ENCODE data around the gene TGFBR1. TPM values are rescaled to one million over a fixed set of nuclear protein-coding genes. Genes with fewer than 3 reads are reported as not detected.
A peak's percentile ranks its signal among the peaks of the same experiment; 100 is the strongest.
"Not testable (repeated sequence)": the region's sequence is repeated elsewhere in the genome, so short reads cannot be mapped to it uniquely, and the experiment has no call there.

TGFBR1 gene
- total and polyA plus RNA-seq, 3 experiments from 2014 or later: 34.4 to 41.9 (median 36.6) TPM

DNA sequence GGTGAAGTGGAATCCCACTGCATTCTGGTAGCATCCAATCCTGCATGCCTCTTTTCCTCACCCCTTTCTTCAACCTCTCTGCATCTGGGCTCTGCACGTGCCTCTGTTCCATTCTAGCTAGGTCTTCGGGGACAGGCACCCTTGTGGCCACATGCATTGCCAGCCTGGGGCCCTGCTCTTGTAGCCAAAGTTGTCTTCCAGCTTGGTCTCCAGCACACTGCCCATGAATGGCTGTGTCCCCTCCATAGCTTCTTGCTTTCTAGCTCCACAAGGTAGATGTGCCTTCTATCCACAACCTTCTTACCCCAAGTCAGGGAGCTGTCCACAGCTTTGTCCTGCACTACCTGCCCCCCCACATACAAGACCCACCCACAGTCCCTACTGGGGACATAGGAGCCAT is 84.3 kb downstream of the TGFBR1 start:
- H3K27ac ChIP-seq (ENCODE audit: low read depth, low read length): no peak overlapping the region
- Mint-ChIP-seq H3K4me3 (no peak overlapping the region), H3K36me3 (no peaks in the 10 kb centered on the region), H3K4me1 (peaks cover 4 to 7% (median 6%) of the 10 kb centered on the region in 3 donors), H3K9me3 (no peaks in the 10 kb centered on the region), H3K27me3 (peaks cover 10% of the 10 kb centered on the region in 2 donors), H3K27ac (peak overlapping the region in 1 of 8 donors; percentile 88)
- no peaks in the 10 kb centered on the region for H3K36me3 ChIP-seq (ENCODE audit: insufficient read depth, low read length)
- H3K27me3 ChIP-seq (ENCODE audit: insufficient read depth, low read length, poor library complexity, severe bottlenecking): no peaks in the 10 kb centered on the region
- H3K9me3 ChIP-seq (ENCODE audit: low read length): no peaks in the 10 kb centered on the region
- ChIA-PET CTCF (no interaction called here), POLR2A (no interaction called here)
- H3K4me3 ChIP-seq (ENCODE audit: low read length): no peak overlapping the region
- no peak for DNase-seq
- peaks cover 6% of the 10 kb centered on the region for H3K4me1 ChIP-seq (ENCODE audit: insufficient read depth, low read length)

DNA sequence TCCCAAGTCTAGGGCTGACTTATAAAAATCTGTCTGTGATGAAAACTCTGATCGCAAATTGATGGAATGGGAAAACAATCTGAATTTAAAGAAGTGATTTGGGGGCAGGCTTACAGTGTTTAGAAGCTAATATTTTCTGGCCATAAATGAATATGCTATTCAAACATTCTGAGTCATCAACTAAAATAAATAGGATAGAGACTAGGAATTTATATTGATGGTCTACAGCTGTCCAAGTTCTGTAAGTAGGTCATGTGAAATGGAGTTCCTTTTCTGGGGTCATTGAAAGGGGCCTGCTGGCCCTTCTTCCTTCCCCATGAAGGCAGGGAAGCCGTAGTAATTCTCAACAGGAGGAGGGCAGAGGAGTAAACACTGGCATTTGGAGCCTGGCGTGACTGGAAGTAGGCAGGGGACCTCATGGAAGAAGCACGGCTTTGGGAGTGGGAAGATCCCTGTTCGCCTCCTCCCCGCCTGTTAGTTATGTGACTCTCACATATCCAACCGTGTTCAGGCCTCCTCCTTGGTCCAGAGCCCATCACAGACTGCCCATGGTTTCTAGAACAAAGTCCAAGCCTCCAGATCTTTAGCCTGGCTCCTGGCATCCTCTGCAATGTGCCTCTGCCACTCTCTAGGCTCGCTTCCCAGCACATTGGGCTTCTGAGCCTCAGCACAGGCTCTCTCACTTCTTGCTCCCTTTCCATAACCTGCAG is 85.1 kb downstream of the TGFBR1 start:
- POLR2A ChIA-PET: no interaction called here
- H3K27ac ChIP-seq (ENCODE audit: low read depth, low read length): no peak overlapping the region
- peaks cover 0 to 4% (median 0%) of the 10 kb centered on the region in 3 donors for H3K36me3 Mint-ChIP-seq
- peaks cover 10 to 12% of the 10 kb centered on the region in 2 donors for H3K27me3 Mint-ChIP-seq
- no peak overlapping the region for H3K4me3 ChIP-seq (ENCODE audit: low read length)
- H3K9me3 Mint-ChIP-seq: peaks cover 0 to 4% (median 0%) of the 10 kb centered on the region in 5 donors
- no peaks in the 10 kb centered on the region for H3K9me3 ChIP-seq (ENCODE audit: low read length)
- H3K4me3 Mint-ChIP-seq: no peak overlapping the region
- H3K36me3 ChIP-seq (ENCODE audit: insufficient read depth, low read length): no peaks in the 10 kb centered on the region
- no peaks in the 10 kb centered on the region for H3K27me3 ChIP-seq (ENCODE audit: insufficient read depth, low read length, poor library complexity, severe bottlenecking)
- H3K4me1 Mint-ChIP-seq: peaks cover 0 to 2% (median 0%) of the 10 kb centered on the region in 3 donors
- no peak overlapping the region for H3K27ac Mint-ChIP-seq
- H3K4me1 ChIP-seq (ENCODE audit: insufficient read depth, low read length): no peaks in the 10 kb centered on the region
- CTCF ChIA-PET: no interaction called here
- no peak for DNase-seq

DNA sequence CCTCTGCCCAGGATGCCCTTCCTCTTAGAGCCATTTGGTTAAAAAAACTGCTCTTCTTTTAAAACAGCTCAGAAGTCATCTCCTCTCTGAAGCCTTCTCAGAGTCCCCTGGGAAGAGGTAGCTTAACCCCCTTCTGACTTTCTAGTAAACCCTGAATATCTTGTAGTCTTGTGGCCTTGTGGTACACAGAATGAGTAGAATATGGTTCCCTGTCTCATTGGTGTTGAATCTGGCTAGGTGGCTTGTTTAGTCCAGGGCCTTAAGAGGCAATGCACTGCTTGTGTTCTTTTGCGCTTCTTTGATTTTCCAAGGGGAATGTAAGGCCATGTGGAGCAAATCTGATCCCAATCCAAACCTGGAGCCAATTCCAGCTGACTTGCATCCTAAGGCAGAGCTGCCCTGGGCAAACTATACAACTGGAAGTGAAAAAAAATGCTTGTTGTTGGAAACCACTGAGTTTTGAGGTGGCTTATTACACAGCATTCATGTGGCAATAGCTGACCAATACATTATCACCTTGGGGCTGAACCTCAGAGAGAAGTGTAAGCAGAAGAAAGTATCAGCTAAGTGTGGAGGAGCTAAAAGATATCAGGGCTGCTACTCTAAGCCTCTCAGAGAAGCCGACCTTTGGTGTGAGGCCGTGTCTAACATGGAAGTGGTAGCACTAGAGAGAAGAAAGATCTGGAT is 85.8 kb downstream of the TGFBR1 start:
- DNase-seq: no peak
- H3K9me3 Mint-ChIP-seq: peaks cover 0 to 4% (median 0%) of the 10 kb centered on the region in 5 donors
- H3K4me1 Mint-ChIP-seq: peaks cover 0 to 2% (median 0%) of the 10 kb centered on the region in 3 donors
- H3K27me3 ChIP-seq (ENCODE audit: insufficient read depth, low read length, poor library complexity, severe bottlenecking): no peaks in the 10 kb centered on the region
- no peaks in the 10 kb centered on the region for H3K4me1 ChIP-seq (ENCODE audit: insufficient read depth, low read length)
- CTCF ChIA-PET: no interaction called here
- no peaks in the 10 kb centered on the region for H3K36me3 ChIP-seq (ENCODE audit: insufficient read depth, low read length)
- no peak overlapping the region for H3K4me3 ChIP-seq (ENCODE audit: low read length)
- no peak overlapping the region for H3K27ac ChIP-seq (ENCODE audit: low read depth, low read length)
- H3K27ac Mint-ChIP-seq: no peak overlapping the region
- H3K27me3 Mint-ChIP-seq: peaks cover 10 to 11% of the 10 kb centered on the region in 2 donors
- no peak overlapping the region for H3K4me3 Mint-ChIP-seq
- peaks cover 0 to 4% (median 0%) of the 10 kb centered on the region in 3 donors for H3K36me3 Mint-ChIP-seq
- no peaks in the 10 kb centered on the region for H3K9me3 ChIP-seq (ENCODE audit: low read length)
- POLR2A ChIA-PET: no interaction called here

DNA sequence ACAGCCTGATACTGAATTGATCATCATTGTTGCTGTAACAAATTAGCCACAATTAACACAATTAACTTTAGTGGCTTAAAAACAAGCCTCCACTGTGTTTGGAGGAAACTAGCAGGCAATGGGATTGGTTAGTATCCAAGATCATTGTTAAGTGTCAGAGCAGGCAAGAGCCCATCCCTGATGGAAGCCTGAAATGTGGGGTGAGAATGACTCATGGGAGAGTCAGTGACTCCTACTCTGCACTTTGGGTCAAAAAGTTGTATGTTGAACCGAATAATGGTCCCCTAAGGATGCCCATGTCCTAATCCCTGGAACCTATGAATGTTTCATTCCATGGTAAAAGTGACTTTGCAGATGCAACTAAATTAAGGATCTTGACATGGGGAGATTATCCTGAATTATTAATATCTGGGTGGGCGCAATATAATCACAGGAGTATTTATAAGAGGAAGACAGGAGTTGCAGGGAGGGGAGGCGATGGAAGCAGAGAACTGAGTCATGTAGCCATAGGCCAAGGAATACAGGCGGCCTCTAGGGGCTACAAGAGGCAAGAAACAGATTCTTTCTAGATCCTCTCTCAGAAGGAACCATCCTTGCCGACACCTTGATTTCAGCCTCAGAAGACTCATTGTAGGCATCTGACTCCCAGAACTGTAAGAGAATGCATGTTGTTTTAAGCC is 88.0 kb downstream of the TGFBR1 start:
- H3K4me3 ChIP-seq (ENCODE audit: low read length): no peak overlapping the region
- no peaks in the 10 kb centered on the region for H3K27me3 ChIP-seq (ENCODE audit: insufficient read depth, low read length, poor library complexity, severe bottlenecking)
- H3K4me1 Mint-ChIP-seq: peaks cover 0 to 8% (median 2%) of the 10 kb centered on the region in 3 donors
- peaks cover 10% of the 10 kb centered on the region in 2 donors for H3K27me3 Mint-ChIP-seq
- ChIA-PET POLR2A (no interaction called here), CTCF (no interaction called here)
- DNase-seq: no peak
- peaks cover 0 to 4% (median 0%) of the 10 kb centered on the region in 5 donors for H3K9me3 Mint-ChIP-seq
- no peaks in the 10 kb centered on the region for H3K9me3 ChIP-seq (ENCODE audit: low read length)
- peaks cover 0 to 4% (median 0%) of the 10 kb centered on the region in 3 donors for H3K36me3 Mint-ChIP-seq
- H3K27ac ChIP-seq (ENCODE audit: low read depth, low read length): no peak overlapping the region
- no peak overlapping the region for H3K27ac Mint-ChIP-seq
- no peak overlapping the region for H3K4me3 Mint-ChIP-seq
- no peaks in the 10 kb centered on the region for H3K36me3 ChIP-seq (ENCODE audit: insufficient read depth, low read length)
- no peaks in the 10 kb centered on the region for H3K4me1 ChIP-seq (ENCODE audit: insufficient read depth, low read length)

DNA sequence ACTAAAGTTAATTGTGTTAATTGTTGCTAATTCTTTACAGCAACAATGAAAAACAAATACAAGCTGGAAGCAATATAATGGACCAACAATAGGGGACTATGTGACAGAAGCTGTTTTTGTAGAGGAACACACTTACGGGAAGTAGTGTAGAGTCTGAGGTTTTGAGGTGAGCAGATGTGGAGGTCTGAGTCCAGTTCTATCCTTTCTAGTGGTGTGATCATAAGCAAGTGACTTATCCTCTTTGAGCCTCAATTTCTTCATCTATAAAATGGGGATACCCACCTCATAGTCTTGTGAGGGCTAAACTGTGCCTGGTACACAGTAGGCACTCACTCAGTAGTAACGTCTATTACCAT is 88.5 kb downstream of the TGFBR1 start:
- Histone ChIP-seq H3K27ac (ENCODE audit: low read depth, low read length) (no peak overlapping the region), H3K36me3 (ENCODE audit: insufficient read depth, low read length) (no peaks in the 10 kb centered on the region), H3K4me3 (ENCODE audit: low read length) (no peak overlapping the region), H3K4me1 (ENCODE audit: insufficient read depth, low read length) (no peaks in the 10 kb centered on the region), H3K9me3 (ENCODE audit: low read length) (no peaks in the 10 kb centered on the region), H3K27me3 (ENCODE audit: insufficient read depth, low read length, poor library complexity, severe bottlenecking) (no peaks in the 10 kb centered on the region)
- peaks cover 0 to 4% (median 0%) of the 10 kb centered on the region in 3 donors for H3K36me3 Mint-ChIP-seq
- peaks cover 7 to 10% of the 10 kb centered on the region in 2 donors for H3K27me3 Mint-ChIP-seq
- H3K27ac Mint-ChIP-seq: no peak overlapping the region
- CTCF ChIA-PET: no interaction called here
- no peak overlapping the region for H3K4me3 Mint-ChIP-seq
- H3K9me3 Mint-ChIP-seq: peaks cover 0 to 4% (median 0%) of the 10 kb centered on the region in 5 donors
- no peak for DNase-seq
- POLR2A ChIA-PET: no interaction called here
- H3K4me1 Mint-ChIP-seq: peaks cover 0 to 8% (median 2%) of the 10 kb centered on the region in 3 donors

DNA sequence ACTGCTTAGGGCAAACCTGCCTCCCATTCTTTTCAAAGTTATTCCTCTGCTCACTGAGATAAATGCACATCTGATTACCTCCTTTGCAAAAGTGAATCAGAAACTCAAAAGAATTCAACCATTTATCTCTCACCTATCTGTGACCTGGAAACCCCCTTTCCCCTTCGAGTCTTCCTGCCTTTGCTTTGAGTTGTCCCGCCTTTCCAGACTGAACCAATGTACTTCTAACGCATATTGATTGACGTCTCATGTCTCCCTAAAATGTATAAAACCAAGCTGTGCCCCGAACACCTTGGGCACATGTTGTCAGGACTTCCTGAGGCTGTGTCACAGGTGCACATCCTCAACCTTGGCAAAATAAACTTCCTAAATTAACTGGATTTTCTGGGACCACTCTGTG is 91.6 kb downstream of the TGFBR1 start:
- H3K4me3 ChIP-seq (ENCODE audit: low read length); H3K4me3 Mint-ChIP-seq; DNase-seq; H3K36me3 ChIP-seq (ENCODE audit: insufficient read depth, low read length); H3K4me1 Mint-ChIP-seq; H3K36me3 Mint-ChIP-seq; H3K4me1 ChIP-seq (ENCODE audit: insufficient read depth, low read length); H3K27me3 ChIP-seq (ENCODE audit: insufficient read depth, low read length, poor library complexity, severe bottlenecking); POLR2A ChIA-PET; H3K27me3 Mint-ChIP-seq; H3K27ac Mint-ChIP-seq; H3K9me3 ChIP-seq (ENCODE audit: low read length); H3K9me3 Mint-ChIP-seq; H3K27ac ChIP-seq (ENCODE audit: low read depth, low read length): not testable (repeated sequence)
- CTCF ChIA-PET: interaction anchor here (2.3 kb wide), 1 partner anchor 12 kb away, joined by 9 read pairs; no protein-coding TSS in a partner anchor

DNA sequence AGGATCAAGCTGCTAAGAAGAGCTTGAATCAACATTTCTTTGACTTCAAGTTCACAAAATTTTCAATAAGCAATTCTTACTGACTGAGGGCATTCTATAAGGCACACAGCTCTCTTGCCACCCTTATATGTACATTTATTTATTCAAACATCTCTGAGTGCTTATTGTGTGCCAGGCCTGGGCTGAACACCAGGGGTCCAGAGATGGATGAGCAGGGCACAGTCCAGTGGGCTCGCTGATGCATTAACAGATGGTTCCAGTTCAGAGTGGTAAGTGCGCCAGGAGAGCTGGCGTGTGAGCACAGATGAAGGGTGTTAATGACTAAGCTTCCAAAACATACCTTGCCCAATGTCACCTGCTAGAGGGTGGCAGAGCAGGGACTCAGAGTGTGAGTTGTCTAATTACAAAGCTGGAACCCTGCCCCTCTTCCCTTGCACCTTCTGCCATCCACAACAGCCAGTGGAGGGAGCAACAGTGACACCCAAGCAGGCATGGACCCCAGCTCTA is 92.3 kb downstream of the TGFBR1 start:
- CTCF ChIA-PET: interaction anchor here (1.0 to 2.3 kb wide), 3 partner anchors 10 to 14 kb away, joined by 3 to 9 read pairs (median 4); no protein-coding TSS in a partner anchor
- H3K9me3 Mint-ChIP-seq: peaks cover 0 to 4% (median 0%) of the 10 kb centered on the region in 5 donors
- Histone ChIP-seq H3K27ac (ENCODE audit: low read depth, low read length) (no peak overlapping the region), H3K4me3 (ENCODE audit: low read length) (no peak overlapping the region), H3K4me1 (ENCODE audit: insufficient read depth, low read length) (no peaks in the 10 kb centered on the region), H3K27me3 (ENCODE audit: insufficient read depth, low read length, poor library complexity, severe bottlenecking) (no peaks in the 10 kb centered on the region), H3K36me3 (ENCODE audit: insufficient read depth, low read length) (no peaks in the 10 kb centered on the region), H3K9me3 (ENCODE audit: low read length) (no peaks in the 10 kb centered on the region)
- H3K36me3 Mint-ChIP-seq: peaks cover 0 to 4% (median 0%) of the 10 kb centered on the region in 3 donors
- H3K4me3 Mint-ChIP-seq: no peak overlapping the region
- POLR2A ChIA-PET: no interaction called here
- DNase-seq: no peak
- peaks cover 0 to 5% of the 10 kb centered on the region in 2 donors for H3K27me3 Mint-ChIP-seq
- no peak overlapping the region for H3K27ac Mint-ChIP-seq
- peaks cover 0 to 8% (median 2%) of the 10 kb centered on the region in 3 donors for H3K4me1 Mint-ChIP-seq

DNA sequence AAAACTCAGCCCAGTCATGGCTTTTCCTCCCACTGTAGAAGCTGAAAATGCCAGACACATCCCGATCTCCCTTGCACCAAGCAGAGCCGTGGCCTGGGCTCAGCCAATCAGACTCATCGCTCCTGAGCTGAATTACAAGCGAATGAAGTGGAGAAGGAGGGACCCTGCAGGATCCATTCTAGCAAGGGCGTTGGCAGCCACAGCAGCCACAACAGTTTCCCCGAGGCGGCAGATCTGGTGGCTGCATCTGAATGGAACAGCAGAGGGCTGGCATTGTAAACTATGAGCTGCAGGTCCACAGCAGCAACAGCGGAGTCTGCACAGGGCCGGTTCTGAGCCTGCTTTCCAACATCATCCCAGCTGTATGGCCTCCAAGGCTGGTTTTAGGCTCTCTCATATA is 93.1 kb downstream of the TGFBR1 start:
- peaks cover 0 to 4% (median 0%) of the 10 kb centered on the region in 5 donors for H3K9me3 Mint-ChIP-seq
- no peaks in the 10 kb centered on the region for H3K9me3 ChIP-seq (ENCODE audit: low read length)
- no peak overlapping the region for H3K4me3 Mint-ChIP-seq
- H3K4me3 ChIP-seq (ENCODE audit: low read length): no peak overlapping the region
- H3K27me3 Mint-ChIP-seq: peaks cover 0 to 5% of the 10 kb centered on the region in 2 donors
- H3K36me3 ChIP-seq (ENCODE audit: insufficient read depth, low read length): no peaks in the 10 kb centered on the region
- peaks cover 0 to 8% (median 2%) of the 10 kb centered on the region in 3 donors for H3K4me1 Mint-ChIP-seq
- peak overlapping the region in 1 of 8 donors; percentile 24 for H3K27ac Mint-ChIP-seq
- ChIA-PET CTCF (interaction anchor here (1.0 to 2.3 kb wide), 3 partner anchors 11 to 15 kb away, joined by 3 to 9 read pairs (median 4); no protein-coding TSS in a partner anchor), POLR2A (no interaction called here)
- no peaks in the 10 kb centered on the region for H3K27me3 ChIP-seq (ENCODE audit: insufficient read depth, low read length, poor library complexity, severe bottlenecking)
- DNase-seq: no peak
- H3K4me1 ChIP-seq (ENCODE audit: insufficient read depth, low read length): no peaks in the 10 kb centered on the region
- peaks cover 0 to 4% (median 0%) of the 10 kb centered on the region in 3 donors for H3K36me3 Mint-ChIP-seq
- H3K27ac ChIP-seq (ENCODE audit: low read depth, low read length): no peak overlapping the region
